KMS-11 (cell line): Measurements from ENCODE around the gene MS4A4E.
A peak's percentile ranks its signal among the peaks of the same experiment; 100 is the strongest.
"Not testable (repeated sequence)": the region's sequence is repeated elsewhere in the genome, so short reads cannot be mapped to it uniquely, and the experiment has no call there.

Source experiments
- H2AFZ ChIP-seq: fragments of 200-600 bp; sonication (generic); 2 replicates; pipeline ENCODE4 v1.6.1; 2016; ENCODE audit warnings: antibody characterized with exemption, mixed run types, low read depth
- H3K27ac ChIP-seq: fragments of 200-600 bp; sonication (generic); 2 replicates; pipeline ENCODE4 v1.6.1; 2016; ENCODE audit warnings: mild to moderate bottlenecking, mixed run types
- H3K27me3 ChIP-seq: fragments of 200-600 bp; sonication (generic); 2 replicates; pipeline ENCODE4 v1.6.1; 2017; ENCODE audit warnings: mild to moderate bottlenecking, low read depth, mixed run types, moderate library complexity; ENCODE audit not compliant: insufficient read depth
- H3K36me3 ChIP-seq: fragments of 200-600 bp; sonication (generic); 2 replicates; pipeline ENCODE4 v1.6.1; 2017; ENCODE audit warnings: mild to moderate bottlenecking, mixed run types; ENCODE audit not compliant: insufficient read depth
- H3K4me1 ChIP-seq: fragments of 200-600 bp; sonication (generic); 2 replicates; pipeline ENCODE4 v1.6.1; 2016; ENCODE audit warnings: mild to moderate bottlenecking, low read depth, mixed run types; ENCODE audit not compliant: poor library complexity, severe bottlenecking
- H3K4me2 ChIP-seq: fragments of 200-600 bp; sonication (generic); 2 replicates; pipeline ENCODE4 v1.7.0; 2016; ENCODE audit warnings: mild to moderate bottlenecking, mixed run types
- H3K4me3 ChIP-seq: fragments of 200-600 bp; sonication (generic); IDR thresholded peaks from 2 replicates; pipeline ENCODE4 v1.6.1; 2017; ENCODE audit warnings: low read depth, low read length, mixed read lengths; ENCODE audit not compliant: insufficient read depth
- H3K79me2 ChIP-seq: fragments of 200-600 bp; sonication (generic); 2 replicates; pipeline ENCODE4 v1.6.1; 2016; ENCODE audit warnings: low read depth, mixed run types; ENCODE audit not compliant: insufficient read depth
- H3K9ac ChIP-seq: fragments of 200-600 bp; sonication (generic); 2 replicates; pipeline ENCODE4 v1.6.1; 2016; ENCODE audit warnings: mild to moderate bottlenecking, mixed run types
- H4K20me1 ChIP-seq: fragments of 200-600 bp; sonication (generic); 2 replicates; pipeline ENCODE4 v1.6.1; 2016; ENCODE audit warnings: mild to moderate bottlenecking, mixed run types; ENCODE audit not compliant: insufficient read depth
- CTCF ChIP-seq: fragments of 200-600 bp; sonication (generic); conservative IDR thresholded peaks from 2 replicates; pipeline ENCODE4 v1.6.1; 2017; ENCODE audit warnings: low read depth, mild to moderate bottlenecking, antibody characterized with exemption, low read length, moderate library complexity, mixed read lengths

The MS4A4E gene

GRCh38 chr11:60195923-60196368 is 47.0 kb downstream of the MS4A4E start:
- H3K4me1 ChIP-seq = peaks cover 39% of the 10 kb centered on the region
- H3K9ac ChIP-seq = no peak overlapping the region
- H3K79me2 ChIP-seq = no peaks in the 10 kb centered on the region
- H3K4me2 ChIP-seq = peak overlapping the region; percentile 80
- no peaks in the 10 kb centered on the region for H4K20me1 ChIP-seq
- H3K4me3 ChIP-seq = no peak overlapping the region
- peak overlapping the region; percentile 58 for H2AFZ ChIP-seq
- TF ChIP-seq CTCF = no peak
- H3K27me3 ChIP-seq = no peaks in the 10 kb centered on the region
- H3K36me3 ChIP-seq = no peaks in the 10 kb centered on the region
- peak overlapping the region; percentile 39; the same call in 1 of the 2 replicates for H3K27ac ChIP-seq

- peak overlapping the region; percentile 37; the same call in 1 of the 2 replicates for H3K27ac ChIP-seq
- H3K4me3 ChIP-seq = no peak overlapping the region
- TF ChIP-seq CTCF = no peak
- peaks cover 39% of the 10 kb centered on the region for H3K4me1 ChIP-seq
- H4K20me1 ChIP-seq = no peaks in the 10 kb centered on the region
- no peak overlapping the region; the same call in 1 of the 2 replicates for H3K4me2 ChIP-seq
- 0 out of 2 replicates have a peak overlapping the region, but pooled peaks have one; percentile 12 for H2AFZ ChIP-seq
- no peaks in the 10 kb centered on the region for H3K36me3 ChIP-seq
- H3K27me3 ChIP-seq = no peaks in the 10 kb centered on the region
- H3K79me2 ChIP-seq = no peaks in the 10 kb centered on the region
- no peak overlapping the region for H3K9ac ChIP-seq
Measured at GRCh38 chr11:60194511-60194910, 48.4 kb downstream of the MS4A4E start.

- Histone ChIP-seq H3K36me3 (no peaks in the 10 kb centered on the region), H3K4me1 (peaks cover 39% of the 10 kb centered on the region), H2AFZ (no peak overlapping the region; the same call in 1 of the 2 replicates), H3K4me3 (no peak overlapping the region), H3K27ac (peak overlapping the region; percentile 37; the same call in 1 of the 2 replicates), H3K9ac (no peak overlapping the region), H3K27me3 (no peaks in the 10 kb centered on the region), H3K4me2 (0 out of 2 replicates have a peak overlapping the region, but pooled peaks have one; percentile 11), H3K79me2 (no peaks in the 10 kb centered on the region), H4K20me1 (no peaks in the 10 kb centered on the region)
- TF ChIP-seq CTCF = peak; percentile 84
Measured at GRCh38 chr11:60193687-60194433, 49.1 kb downstream of the MS4A4E start.

GRCh38 chr11:60192564-60192963 is 50.4 kb downstream of the MS4A4E start:
- H4K20me1 ChIP-seq, H3K27me3 ChIP-seq, H3K4me2 ChIP-seq, H3K79me2 ChIP-seq, H3K27ac ChIP-seq, H3K9ac ChIP-seq, H2AFZ ChIP-seq, H3K36me3 ChIP-seq, H3K4me3 ChIP-seq: not testable (repeated sequence)
- H3K4me1 ChIP-seq = peaks cover 39% of the 10 kb centered on the region

- H3K4me2 ChIP-seq, H2AFZ ChIP-seq, H4K20me1 ChIP-seq, H3K36me3 ChIP-seq, H3K27me3 ChIP-seq, H3K4me3 ChIP-seq, H3K4me1 ChIP-seq, H3K27ac ChIP-seq, H3K79me2 ChIP-seq, H3K9ac ChIP-seq: not testable (repeated sequence)
Measured at GRCh38 chr11:60188481-60188880, 54.5 kb downstream of the MS4A4E start.

- not testable (repeated sequence) for H3K79me2 ChIP-seq
Measured at GRCh38 chr11:60186128-60186527, 56.8 kb downstream of the MS4A4E start.

GRCh38 chr11:60185512-60185827 is 57.5 kb downstream of the MS4A4E start:
- H3K27ac ChIP-seq, H3K4me2 ChIP-seq, H3K4me1 ChIP-seq, H2AFZ ChIP-seq, H4K20me1 ChIP-seq, H3K36me3 ChIP-seq, H3K9ac ChIP-seq, H3K27me3 ChIP-seq, H3K79me2 ChIP-seq, H3K4me3 ChIP-seq: not testable (repeated sequence)

More at GRCh38 chr11:60186128-60186527, 56.8 kb downstream of the MS4A4E start:
- H3K4me3 ChIP-seq, H2AFZ ChIP-seq, H3K27me3 ChIP-seq, H4K20me1 ChIP-seq, H3K4me1 ChIP-seq, H3K27ac ChIP-seq, H3K4me2 ChIP-seq, H3K9ac ChIP-seq, H3K36me3 ChIP-seq: not testable (repeated sequence)
